ENCODE measurements around the gene PRKG1. TPM values are rescaled to one million over a fixed set of nuclear protein-coding genes. Genes with fewer than 3 reads are reported as not detected.

The PRKG1 gene
- total RNA-seq, 1 experiment from 2014 or later: 10.4 TPM

DNA sequence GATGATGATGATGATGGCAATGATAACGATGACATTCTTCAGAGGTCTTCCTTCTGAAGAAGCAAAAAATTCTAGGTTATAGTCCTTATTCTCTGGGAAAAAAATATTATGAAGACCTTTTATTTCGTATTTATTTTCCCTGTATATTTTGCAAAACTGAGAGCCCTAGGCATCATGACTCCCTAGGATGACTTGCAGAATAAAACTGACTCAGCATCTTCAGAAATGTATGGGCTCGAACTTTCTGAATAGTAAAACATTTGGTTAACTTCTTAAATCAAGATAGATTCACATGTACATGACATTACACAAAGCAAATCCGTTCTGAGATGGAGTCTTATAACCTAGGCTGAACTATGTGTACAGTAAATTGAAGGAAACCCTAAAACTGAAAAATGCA is 1269.2 kb downstream of the PRKG1 start:
- H3K27ac Mint-ChIP-seq: no peak overlapping the region

More for the DNA sequence above, 1269.2 kb downstream of the PRKG1 start:
- H3K18ac ChIP-seq (ENCODE audit: insufficient read length, low read depth, low read length): no peak overlapping the region
- H3K14ac ChIP-seq (ENCODE audit: insufficient read depth, low read length): no peak overlapping the region
- H3T11ph ChIP-seq (ENCODE audit: low read length): no peak overlapping the region
- H3K23ac ChIP-seq (ENCODE audit: insufficient read length, low read depth, low read length): no peak overlapping the region
- H3K27ac ChIP-seq (ENCODE audit: insufficient read length, low read depth, low read length): no peak overlapping the region
- no peaks in the 10 kb centered on the region for H3K79me2 ChIP-seq (ENCODE audit: insufficient read depth, low read length)
- no peaks in the 10 kb centered on the region for H4K20me1 ChIP-seq (ENCODE audit: control insufficient read depth, insufficient read depth, insufficient read length)
- H4K8ac ChIP-seq (replicated peaks; ENCODE audit: insufficient read length, low read depth, low read length): no peak overlapping the region
- no peak overlapping the region for H3K56ac ChIP-seq (ENCODE audit: insufficient read length, low read depth, low read length)
- H2BK15ac ChIP-seq (ENCODE audit: low read depth, low read length): no peak overlapping the region
- no peak overlapping the region for H2BK12ac ChIP-seq (ENCODE audit: insufficient read length, low read depth, low read length)
- no peak overlapping the region for H2BK120ac ChIP-seq (ENCODE audit: low read depth, low read length, poor library complexity, severe bottlenecking)
- DNase-seq: no peak
- no peaks in the 10 kb centered on the region for H3K27me3 ChIP-seq (ENCODE audit: insufficient read depth, low read length)
- H3K4me2 ChIP-seq (ENCODE audit: insufficient read depth, insufficient read length, low read length): no peak overlapping the region
- no peaks in the 10 kb centered on the region for H3K23me2 ChIP-seq (ENCODE audit: insufficient read length, low read depth, low read length, poor library complexity, severe bottlenecking)
- no peaks in the 10 kb centered on the region for H3K9me3 Mint-ChIP-seq
- H4K5ac ChIP-seq (ENCODE audit: insufficient read length, low read depth, low read length): no peak overlapping the region
- H4K91ac ChIP-seq (ENCODE audit: insufficient read length, low read depth, low read length): no peak overlapping the region
- H3K79me1 ChIP-seq (ENCODE audit: insufficient read depth, low read depth, low read length, poor library complexity, severe bottlenecking): no peaks in the 10 kb centered on the region
- no CpG with 5 or more reads among the region's 4 CpGs for WGBS (ENCODE audit: extremely low coverage, insufficient read length, low lambda C conversion rate)
- H2AFZ ChIP-seq (ENCODE audit: low read length): no peak overlapping the region
- H3K27me3 Mint-ChIP-seq (ENCODE audit: low read depth): no peaks in the 10 kb centered on the region
- TF ChIP-seq, protein P1, sequence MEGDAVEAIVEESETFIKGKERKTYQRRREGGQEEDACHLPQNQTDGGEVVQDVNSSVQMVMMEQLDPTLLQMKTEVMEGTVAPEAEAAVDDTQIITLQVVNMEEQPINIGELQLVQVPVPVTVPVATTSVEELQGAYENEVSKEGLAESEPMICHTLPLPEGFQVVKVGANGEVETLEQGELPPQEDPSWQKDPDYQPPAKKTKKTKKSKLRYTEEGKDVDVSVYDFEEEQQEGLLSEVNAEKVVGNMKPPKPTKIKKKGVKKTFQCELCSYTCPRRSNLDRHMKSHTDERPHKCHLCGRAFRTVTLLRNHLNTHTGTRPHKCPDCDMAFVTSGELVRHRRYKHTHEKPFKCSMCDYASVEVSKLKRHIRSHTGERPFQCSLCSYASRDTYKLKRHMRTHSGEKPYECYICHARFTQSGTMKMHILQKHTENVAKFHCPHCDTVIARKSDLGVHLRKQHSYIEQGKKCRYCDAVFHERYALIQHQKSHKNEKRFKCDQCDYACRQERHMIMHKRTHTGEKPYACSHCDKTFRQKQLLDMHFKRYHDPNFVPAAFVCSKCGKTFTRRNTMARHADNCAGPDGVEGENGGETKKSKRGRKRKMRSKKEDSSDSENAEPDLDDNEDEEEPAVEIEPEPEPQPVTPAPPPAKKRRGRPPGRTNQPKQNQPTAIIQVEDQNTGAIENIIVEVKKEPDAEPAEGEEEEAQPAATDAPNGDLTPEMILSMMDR (conservative IDR thresholded peaks at IDR 0.05): no peak
- H2BK20ac ChIP-seq (ENCODE audit: low read depth, low read length, poor library complexity, severe bottlenecking): no peak overlapping the region
- no peak overlapping the region for H3K4ac ChIP-seq (ENCODE audit: low read depth, low read length)
- no peaks in the 10 kb centered on the region for H3K36me3 Mint-ChIP-seq (ENCODE audit: insufficient read depth in 1 of 3, low read depth in 3 of 3)
- H3K9ac ChIP-seq (ENCODE audit: extremely low read depth, insufficient read length, low read length): no peak overlapping the region
- no peaks in the 10 kb centered on the region for H3K9me3 ChIP-seq (ENCODE audit: control insufficient read depth, low read depth, low read length)
- H2AK5ac ChIP-seq (ENCODE audit: insufficient read length, low read length): no peak overlapping the region
- H2BK5ac ChIP-seq (ENCODE audit: insufficient read length, low read length): no peak overlapping the region
- no peaks in the 10 kb centered on the region for H3K4me1 ChIP-seq (ENCODE audit: insufficient read depth, low read length)
- no peaks in the 10 kb centered on the region for H3K4me1 Mint-ChIP-seq
- H3K4me3 Mint-ChIP-seq: no peak overlapping the region

Data from H9 (cell line).